Activated CD4-positive, alpha-beta T cell treated with anti-CD3 and anti-CD28 coated beads, Interleukin-2, amount 50 U/mL, for 1 hour (primary cell): Measurements from ENCODE around the gene ZNF107.

ENCODE experiments used
- DNase-seq: peaks from one replicate; pipeline ENCODE4 v3.0.0-alpha.2; 2020

Gene ZNF107

GRCh38 chr7:64665980-64666662, at the start of gene ZNF107:
TSS of gene ZNF107 (plus strand) at chr7:64666133. CDS start at chr7:64666283, 150 bp downstream.
- peak; percentile 75 for DNase-seq

- DNase-seq = no peak
Measured at GRCh38 chr7:64618785-64619456, 47.0 kb upstream of the ZNF107 start.

- no peak for DNase-seq
Measured at GRCh38 chr7:64619705-64620104, 46.2 kb upstream of the ZNF107 start.

- DNase-seq = no peak
Measured at GRCh38 chr7:64621656-64622055, 44.3 kb upstream of the ZNF107 start.

GRCh38 chr7:64625114-64626082, 40.5 kb upstream of the ZNF107 start:
- no peak for DNase-seq

- DNase-seq = no peak
Measured at GRCh38 chr7:64626083-64626469, 39.9 kb upstream of the ZNF107 start.

GRCh38 chr7:64626557-64626956, 39.4 kb upstream of the ZNF107 start:
- DNase-seq = no peak

DNA sequence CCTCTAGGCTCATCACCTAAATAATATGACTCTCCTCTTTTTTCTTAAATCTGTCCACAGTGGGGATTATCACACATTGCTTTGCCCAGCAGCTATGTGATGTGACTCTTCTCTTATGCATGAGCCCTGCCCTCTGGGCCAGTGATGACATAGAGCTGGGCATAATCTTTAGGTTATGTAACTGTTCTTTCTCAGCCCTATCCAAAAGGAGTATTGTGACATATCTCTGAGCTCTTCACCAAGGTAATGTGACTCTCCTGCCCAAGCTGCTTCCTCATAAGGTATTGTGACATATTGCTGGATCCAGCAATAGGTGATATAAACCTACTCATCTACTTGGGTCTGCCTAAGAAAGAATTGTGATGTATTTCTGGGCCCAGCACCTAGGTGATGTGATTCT, 37.7 kb upstream of the ZNF107 start:
- DNase-seq = no peak

DNA sequence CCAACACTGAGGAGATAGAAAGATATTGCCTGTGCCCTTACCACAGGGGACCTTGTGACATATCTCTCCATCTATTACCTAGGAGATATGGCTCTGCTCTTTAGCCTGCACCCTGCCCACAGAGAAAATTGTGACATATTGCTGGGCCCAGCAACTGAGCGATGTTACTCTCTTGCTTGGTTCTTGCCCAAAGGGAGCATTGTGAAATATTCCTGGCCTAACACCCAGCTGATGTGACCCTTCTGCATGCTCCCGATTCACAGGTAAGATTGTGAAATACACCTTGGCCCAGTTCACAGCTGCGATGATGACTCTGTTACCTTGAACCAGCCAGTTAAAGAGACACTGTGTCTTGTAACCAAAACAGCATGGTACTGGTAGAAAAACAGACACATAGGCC, 37.2 kb upstream of the ZNF107 start:
- no peak for DNase-seq

DNA sequence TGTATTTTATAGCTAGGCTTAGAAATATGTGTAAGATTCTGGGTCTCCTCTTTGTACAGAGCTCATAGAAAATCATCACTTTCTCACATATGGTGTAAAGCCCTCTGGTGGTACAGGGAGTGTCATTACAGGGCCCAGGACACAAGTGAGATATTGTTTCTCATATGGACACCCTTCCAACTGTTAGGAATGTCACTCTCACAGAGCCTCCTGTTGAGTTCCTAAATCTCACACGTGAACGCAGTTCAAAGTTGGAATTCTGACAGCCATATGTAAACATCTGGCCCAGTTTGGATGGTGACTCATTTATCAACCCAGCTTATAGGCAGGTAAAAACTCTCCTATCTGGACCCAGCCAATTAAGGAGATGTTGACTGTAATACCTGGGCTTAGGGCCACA, 35.4 kb upstream of the ZNF107 start:
- DNase-seq = no peak

DNA sequence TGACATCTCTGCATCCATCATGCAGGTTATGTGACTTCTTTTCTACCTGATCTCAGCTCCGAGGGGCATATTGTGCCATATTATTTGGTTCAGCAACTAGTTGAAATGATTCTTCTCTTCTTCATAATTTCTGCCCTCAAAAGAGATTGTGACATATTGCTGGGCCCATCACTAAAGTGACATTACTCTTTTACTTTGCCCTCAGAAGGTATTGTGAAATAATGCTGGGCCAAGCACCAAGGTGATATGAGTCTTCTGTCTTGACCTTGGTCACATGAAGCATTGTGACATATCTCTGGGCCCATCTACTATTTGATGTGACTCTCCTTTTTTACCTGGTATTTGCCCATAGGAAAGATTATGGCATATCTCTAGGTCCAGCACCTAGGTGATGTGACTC, 33.9 kb upstream of the ZNF107 start:
- no peak for DNase-seq

GRCh38 chr7:64633401-64633800, 32.5 kb upstream of the ZNF107 start:
- no peak for DNase-seq

DNA sequence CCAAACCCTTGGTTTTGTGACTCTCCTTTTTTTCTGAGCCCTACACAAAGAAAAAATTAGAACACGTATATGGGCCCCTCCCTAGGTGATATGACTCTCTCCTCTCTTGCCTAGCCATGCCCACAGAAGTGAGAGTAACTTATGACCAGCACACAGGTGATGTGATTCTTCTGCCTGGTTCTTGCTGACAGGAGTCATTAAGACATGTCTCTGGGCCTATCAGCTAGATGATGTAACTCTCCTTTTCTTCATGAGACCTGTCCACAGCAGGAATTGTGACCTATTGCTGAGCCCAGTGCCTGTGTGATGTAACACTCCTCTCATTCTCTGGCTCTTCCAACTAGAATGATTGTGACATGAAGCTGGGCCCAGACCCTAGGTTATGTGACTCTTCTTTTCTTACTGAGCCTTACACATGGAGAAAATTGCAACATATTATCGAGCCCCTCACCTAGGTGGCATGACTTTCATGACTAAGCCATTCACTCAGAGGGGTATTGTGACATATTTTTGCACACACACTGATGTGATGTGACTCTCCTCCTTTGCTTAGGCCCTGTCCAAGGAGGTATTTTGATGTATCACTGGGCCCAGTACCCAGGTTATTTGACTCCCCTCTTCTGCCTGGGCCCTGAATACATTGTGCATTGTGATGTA, 31.4 kb upstream of the ZNF107 start:
- DNase-seq = no peak

- DNase-seq = no peak
Measured at GRCh38 chr7:64636386-64636785, 29.5 kb upstream of the ZNF107 start.

DNA sequence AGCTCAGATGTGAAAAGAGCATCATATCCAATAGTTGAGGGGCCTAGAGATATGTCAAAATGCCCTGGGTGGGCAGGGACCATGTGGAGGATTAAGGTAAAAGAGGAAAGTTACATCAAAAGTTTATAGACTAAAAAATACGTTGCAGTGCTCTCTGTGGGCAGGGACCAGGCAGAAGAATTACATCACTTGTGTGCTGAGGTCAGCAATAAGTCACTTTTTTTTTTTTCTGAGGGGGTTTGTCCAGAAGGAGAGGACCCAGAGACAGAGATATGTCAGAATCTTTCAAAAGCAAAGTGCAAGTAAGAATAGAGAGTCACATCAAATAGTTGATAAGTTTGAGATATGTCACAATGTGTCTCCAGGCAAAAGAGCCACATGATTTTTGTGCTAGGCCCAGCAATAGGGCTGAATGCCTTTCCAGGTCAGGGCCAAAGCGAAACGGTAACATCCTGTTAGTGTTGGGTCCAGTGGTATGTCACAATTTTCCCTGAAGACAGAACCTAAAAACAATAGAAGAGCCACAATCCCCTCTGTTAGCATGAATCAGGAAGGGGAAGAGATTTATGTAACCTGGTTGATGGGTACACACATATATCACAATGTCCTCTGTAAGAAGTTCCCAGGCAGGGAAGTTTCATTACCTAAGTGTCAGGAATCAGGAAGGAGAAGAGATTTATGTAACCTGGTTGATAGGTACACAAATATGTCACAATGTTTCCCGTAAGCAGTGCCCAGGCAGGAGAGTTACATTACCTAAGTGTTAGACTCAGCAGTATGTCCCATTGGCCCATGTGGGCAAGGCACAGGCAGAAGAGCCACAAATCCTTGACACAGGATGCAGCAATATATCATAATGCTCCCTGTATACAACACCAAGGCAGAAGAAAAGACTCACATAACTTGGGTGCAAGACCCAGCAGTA, 28.1 kb upstream of the ZNF107 start:
- DNase-seq = no peak

DNA sequence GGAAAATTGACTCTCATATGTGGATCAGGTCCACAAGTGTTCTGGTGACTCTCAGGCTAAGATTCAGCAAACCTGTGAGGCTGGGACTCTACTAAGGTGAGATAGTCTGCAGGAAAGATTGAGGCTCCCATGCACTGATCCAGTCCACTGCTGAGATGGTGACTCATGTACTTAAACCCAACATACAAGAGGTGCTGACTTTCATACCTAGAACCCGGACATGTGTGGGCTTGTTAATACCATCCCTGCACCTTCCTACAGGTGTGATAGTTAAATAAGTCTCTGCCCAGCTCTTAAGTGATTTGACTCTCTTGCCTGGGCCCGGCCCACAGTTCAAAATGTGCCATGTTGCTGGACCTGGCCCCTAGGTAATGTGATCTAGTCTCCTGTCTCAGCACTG, 27.1 kb upstream of the ZNF107 start:
- no peak for DNase-seq

DNA sequence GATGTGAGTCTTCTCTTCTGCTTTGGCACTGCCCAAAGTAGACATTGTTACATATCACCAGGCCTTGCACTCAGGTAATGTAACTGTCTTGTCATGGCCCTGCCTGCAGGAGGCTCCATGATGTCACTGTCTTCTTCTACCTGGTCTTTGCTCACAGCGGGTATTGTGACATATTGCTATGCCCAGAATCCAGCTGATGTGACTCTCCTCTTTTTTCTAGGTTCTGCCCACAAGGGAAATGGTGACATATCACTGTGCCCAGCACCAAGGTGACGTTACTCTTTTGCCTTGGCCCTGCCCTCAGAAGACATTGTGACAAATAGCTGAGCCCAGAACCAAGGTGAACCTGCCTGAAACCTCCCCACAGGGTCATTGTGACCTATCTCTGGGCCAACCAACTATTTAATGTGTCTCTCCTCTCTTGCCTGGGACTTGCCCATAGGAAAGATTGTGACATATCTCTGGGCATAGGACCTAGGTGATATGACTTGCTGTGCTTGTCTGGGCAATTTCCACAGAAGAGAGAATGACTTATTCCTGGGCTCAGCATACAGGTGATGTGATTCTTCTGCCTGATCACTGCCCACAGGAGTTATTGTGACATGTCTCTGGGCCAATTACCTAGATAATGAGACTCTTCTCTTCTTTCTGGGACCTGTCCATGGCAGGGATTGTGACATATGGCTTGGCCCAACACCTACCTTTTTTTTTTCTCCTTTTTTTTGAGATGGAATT, 26.5 kb upstream of the ZNF107 start:
- DNase-seq = no peak

DNA sequence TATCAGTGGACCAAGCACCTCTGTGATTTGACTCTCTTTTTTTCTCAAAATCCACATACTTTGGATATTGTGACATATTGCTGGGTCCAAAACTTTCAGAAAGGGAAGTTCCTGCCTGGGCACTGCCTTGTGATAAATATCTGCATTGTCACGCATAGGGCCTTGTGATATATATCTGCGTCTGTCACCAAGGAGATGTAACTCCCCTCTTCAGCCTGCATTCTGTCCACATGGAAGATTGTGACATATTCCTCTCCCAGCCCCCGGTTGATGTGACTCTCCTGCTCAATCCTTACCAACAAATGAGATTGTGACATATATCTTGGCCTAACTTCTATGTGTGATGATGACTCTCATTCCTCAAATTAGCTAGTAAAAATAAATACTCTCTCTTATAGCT, 25.4 kb upstream of the ZNF107 start:
- no peak for DNase-seq

DNA sequence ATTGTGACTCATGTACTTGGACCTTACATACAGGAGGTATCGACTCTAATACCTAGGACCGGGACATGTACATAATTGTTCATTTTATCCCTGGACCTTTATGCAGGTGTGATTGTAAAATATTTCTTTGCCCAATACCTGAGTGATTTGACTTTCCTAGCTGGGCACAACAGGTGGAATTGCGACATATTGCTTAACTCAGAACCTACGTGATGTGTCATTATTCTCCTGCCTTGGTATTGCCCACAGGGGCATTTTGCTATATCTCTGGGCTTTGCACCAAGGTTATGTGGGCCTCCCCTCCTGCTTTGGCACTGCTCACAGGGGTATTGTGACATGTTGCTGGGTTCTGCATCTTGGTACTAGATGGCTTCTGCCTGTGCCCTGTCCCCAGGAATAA, 23.9 kb upstream of the ZNF107 start:
- no peak for DNase-seq

GRCh38 chr7:64642875-64643274, 23.1 kb upstream of the ZNF107 start:
- no peak for DNase-seq

DNA sequence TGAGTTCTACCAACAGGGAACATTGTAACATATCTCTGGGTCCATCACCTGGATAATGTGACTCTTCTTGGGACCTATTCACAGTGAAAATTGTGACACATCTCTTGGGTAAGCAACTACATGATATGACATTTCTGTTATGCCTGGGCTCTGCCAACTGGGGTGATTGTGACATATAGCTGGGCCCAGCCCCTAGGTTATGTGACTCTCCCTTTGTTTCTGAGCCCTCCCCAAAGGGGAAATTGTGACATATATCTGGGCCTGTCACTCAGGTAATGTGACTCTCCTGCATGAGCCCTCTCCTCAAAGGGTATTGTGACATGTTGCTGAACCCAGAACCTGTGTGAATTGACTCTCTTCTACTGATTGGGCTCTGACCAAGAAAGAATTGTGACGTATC, 22.4 kb upstream of the ZNF107 start:
- no peak for DNase-seq
